GM18498 (cell line): Measurements from ENCODE around the gene OR2V2.

ENCODE experiments used
- ATAC-seq: cut with Tn5 transposase; IDR thresholded peaks from one replicate; pipeline ENCODE4 v1.9.1; 2021; ENCODE audit warnings: mild to moderate bottlenecking, moderate library complexity; ENCODE audit not compliant: unreplicated experiment

Gene OR2V2

GRCh38 chr5:181205761-181206649 is 58.6 kb downstream of the OR2V2 start:
- ATAC-seq: no peak

DNA sequence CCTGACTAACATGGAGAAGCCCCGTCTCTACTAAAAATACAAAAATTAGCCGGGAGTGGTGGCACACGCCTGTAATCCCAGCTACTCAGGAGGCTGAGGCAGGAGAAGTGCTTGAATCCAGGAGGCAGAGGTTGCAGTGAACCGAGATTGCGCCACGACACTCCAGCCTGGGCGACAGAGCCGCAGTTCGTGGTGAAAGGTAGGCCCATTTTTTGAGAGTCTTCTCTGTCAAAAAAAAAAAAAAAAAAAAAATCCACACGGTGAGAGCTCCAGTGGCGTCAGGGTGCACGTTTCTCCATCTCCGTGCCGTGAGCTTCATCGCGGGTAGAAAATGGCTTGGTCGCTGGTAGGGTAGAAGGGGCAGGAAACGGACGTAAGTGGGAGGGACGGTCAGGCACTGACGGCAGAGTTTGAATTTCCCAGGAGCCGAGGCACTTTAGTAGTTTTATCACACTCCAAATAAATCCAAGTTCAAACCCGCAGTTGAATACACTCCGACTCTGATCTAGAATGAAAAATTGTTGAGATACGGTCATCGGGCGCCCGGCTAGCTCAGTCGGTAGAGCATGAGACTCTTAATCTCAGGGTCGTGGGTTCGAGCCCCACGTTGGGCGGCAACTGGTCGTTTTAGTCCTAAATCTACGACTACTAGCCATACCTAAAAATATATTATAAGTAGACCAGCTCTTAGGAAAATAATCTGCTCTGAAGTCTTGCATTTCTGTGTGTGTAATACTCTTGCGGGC is 60.0 kb downstream of the OR2V2 start:
- peak; percentile 33 for ATAC-seq

GRCh38 chr5:181207960-181208253 is 60.5 kb downstream of the OR2V2 start:
- ATAC-seq: no peak
